GM12874 (cell line): ENCODE measurements around the gene ANK2.

ENCODE experiments used
- TF ChIP-seq, protein P1 (sequence below): IDR thresholded peaks from 2 replicates; pipeline ENCODE4 v1.5.1; 2011; ENCODE audit warnings: low read depth, mild to moderate bottlenecking, control low read depth, low read length, moderate library complexity; ENCODE audit not compliant: insufficient read depth

ANK2 gene

DNA sequence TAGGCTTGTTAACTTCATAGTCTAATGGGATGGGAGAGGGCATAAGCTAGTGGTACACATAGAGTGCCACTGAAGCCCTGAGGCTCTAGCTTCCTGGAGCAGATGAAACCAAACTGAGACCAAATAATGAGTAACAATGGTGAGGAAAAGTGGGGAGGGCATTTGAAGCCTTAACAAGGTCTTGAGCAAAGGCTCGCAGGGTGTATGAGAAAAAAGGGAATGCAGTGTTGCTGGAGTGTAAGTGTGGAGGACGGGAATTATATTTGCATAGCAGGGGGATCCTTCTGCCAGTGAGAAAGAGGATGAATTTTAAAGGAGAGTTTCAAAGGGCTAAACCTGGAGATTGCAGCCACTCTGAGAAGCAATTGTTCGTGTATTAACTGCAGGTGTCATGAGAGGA, 263.1 kb downstream of the ANK2 start:
- TF ChIP-seq, protein P1, sequence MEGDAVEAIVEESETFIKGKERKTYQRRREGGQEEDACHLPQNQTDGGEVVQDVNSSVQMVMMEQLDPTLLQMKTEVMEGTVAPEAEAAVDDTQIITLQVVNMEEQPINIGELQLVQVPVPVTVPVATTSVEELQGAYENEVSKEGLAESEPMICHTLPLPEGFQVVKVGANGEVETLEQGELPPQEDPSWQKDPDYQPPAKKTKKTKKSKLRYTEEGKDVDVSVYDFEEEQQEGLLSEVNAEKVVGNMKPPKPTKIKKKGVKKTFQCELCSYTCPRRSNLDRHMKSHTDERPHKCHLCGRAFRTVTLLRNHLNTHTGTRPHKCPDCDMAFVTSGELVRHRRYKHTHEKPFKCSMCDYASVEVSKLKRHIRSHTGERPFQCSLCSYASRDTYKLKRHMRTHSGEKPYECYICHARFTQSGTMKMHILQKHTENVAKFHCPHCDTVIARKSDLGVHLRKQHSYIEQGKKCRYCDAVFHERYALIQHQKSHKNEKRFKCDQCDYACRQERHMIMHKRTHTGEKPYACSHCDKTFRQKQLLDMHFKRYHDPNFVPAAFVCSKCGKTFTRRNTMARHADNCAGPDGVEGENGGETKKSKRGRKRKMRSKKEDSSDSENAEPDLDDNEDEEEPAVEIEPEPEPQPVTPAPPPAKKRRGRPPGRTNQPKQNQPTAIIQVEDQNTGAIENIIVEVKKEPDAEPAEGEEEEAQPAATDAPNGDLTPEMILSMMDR: no peak

DNA sequence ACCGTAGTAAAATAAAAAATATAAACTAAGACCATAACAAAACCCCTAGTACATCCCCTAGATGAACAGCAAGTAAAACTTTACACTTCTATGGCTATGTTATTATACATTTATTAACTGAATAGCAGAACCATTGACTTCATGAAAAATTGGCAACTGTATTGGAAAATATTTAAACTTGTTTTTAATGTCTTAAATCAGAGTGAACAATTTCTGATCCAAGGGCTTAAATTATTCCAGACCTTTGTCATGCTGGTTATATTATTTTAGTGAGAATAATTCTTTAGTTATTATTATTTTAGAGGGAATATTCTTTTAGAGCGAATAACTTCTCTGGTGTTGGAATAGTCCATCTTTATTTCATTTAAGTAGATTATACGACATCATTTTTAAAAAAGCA, 265.0 kb downstream of the ANK2 start:
- TF ChIP-seq, protein P1: no peak

DNA sequence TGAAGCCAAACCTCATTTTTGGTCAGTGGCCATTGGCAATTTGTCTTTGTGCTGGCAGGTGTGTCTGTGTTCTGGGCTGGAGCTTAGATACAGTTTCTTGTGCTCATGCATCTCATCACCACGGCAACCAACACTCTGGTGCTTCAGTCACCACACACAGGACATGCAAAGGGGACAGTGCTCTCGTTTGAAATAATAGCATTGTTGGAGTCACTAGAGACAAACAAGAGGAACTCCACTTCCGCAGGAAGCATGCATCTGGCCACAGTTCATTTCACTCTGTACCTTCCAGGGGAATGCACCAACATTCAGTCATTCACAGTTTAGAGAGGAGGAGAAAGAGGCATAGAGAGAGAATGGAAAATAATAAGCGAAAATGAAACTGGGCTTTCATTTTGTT, 267.4 kb downstream of the ANK2 start:
- TF ChIP-seq, protein P1: no peak

DNA sequence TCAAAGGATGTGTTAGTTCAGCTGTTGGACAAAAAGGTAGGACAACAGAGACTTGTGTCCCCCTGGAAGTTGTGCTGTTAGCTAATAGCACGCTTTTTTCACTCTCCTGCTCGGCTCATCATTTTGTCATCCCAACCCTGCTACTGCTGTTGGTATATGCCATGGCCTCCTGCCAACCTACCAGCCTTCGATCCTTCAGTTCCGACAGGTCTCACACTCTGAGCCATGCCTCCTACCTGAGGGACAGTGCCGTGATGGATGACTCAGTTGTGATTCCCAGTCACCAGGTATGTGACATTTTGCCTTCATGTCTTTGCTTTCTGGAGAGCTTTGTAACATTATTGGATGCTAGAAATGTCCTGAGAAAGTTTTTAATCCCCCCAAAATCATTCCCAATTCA, 268.1 kb downstream of the ANK2 start:
- TF ChIP-seq, protein P1: no peak

DNA sequence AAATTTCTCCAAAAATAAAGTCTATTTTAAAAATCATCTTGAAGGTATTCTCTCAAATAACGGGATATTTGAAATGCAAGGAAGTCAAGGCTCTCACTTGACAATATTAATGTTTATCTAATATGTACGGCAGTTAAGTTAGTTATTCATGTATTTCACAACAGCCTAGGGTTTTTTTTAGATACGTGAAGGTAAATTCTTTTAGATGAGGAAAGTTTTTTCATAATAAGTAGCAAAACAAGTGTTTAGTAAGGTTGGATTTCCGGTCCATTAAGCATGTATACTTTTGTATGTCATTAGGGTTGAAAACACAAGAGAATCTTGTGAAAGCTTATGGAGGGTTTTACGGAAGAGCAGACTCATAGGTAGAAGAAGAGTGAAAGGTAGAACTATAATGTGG, 273.3 kb downstream of the ANK2 start:
- TF ChIP-seq, protein P1: no peak

DNA sequence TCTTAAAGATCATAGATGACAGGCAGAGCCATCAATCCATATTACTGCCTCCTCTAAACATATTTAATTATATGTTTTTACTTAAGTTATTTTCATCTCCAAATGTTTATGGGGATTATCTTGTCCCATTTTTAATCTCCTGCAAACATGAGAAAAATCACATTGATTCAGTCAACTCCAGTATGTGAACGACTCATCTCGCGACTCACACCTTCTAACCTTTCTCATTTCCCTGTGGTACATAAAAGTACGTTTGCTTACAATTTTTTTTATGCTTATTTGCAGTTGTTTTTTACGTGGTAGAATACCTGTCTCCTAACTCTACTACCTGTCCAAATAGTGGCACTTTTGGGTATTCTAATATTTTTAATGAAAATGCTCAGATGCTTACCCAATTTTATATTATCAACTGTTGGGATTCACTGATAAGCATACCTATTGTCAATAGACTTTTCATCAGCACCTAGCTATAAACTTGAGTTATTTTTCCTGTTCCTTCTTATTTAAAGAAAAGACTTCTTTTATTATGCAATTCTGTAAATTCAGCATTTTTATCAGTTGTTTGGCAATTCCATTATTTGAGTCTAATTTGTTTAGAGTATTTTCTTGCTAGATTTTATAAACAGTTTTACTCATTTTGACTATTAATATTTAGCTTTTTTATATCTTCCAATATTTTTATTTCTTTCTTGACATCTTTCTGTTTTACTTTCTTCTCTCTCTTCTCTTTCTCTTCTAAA, 276.6 kb downstream of the ANK2 start:
- TF ChIP-seq, protein P1: no peak

DNA sequence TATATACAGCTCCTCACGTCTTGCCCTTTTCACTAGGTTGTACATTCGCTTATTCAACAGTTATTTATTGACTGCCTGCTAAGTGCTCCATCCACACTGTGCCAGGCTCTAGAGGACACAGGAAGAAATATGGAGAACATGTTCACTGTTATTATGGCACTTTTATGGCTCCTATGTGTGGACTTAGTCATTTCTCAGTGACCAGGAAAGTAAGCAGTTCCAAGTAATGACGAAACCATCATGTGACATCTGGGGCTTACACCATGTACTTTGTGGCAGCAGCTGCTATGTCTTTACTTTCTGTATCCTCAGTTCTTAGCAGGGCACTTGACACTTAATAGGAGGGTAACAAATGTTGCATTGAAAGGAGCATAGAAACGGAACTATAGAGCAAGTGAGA, 278.0 kb downstream of the ANK2 start:
- TF ChIP-seq, protein P1: no peak
